ENCODE data around the gene IFNL4.

- TF ChIP-seq POLR2A (IDR thresholded peaks at IDR 0.05; ENCODE audit: low read depth, low read length): no peak
- no peak for TF ChIP-seq POLR2AphosphoS5 (IDR thresholded peaks at IDR 0.05; ENCODE audit: low read depth, low read length)
- TF ChIP-seq TAF1 (IDR thresholded peaks at IDR 0.05; ENCODE audit: borderline replicate concordance, low read depth, low read length): no peak
Measured at GRCh38 chr19:39246951-39247669, 1.5 kb downstream of the IFNL4 start.

All from GM12892 (cell line).